Stimulated activated CD8-positive, alpha-beta memory T cell treated with anti-CD3 and anti-CD28 coated beads, Interleukin-12 subunit alpha, Interleukin-12 subunit beta, amount 100 ng/mL, for 1 hour (primary cell): ENCODE results near the gene WDR76.

Experiments
- DNase-seq: peaks from one replicate; pipeline ENCODE4 v3.0.0-alpha.2; 2020; ENCODE audit warnings: low read depth

WDR76 gene

GRCh38 chr15:43913941-43914340 lies 87.1 kb downstream of the WDR76 start:
- no peak for DNase-seq

- no peak for DNase-seq
These were observed 89.0 kb downstream of the WDR76 start for GRCh38 chr15:43915631-43916325.

- no peak for DNase-seq
These were observed 89.5 kb downstream of the WDR76 start for GRCh38 chr15:43916326-43916660.
